HEK293 (cell line): ENCODE results near the gene SETMAR.

Experiments used
- CTCF ChIA-PET: fragments of 350-600 bp; formaldehyde crosslinking; extraction: SDS; loops from one replicate; lab custom pipeline; 2021; ENCODE audit warnings: antibody characterized with exemption; lab: Yijun Ruan, JAX
- POLR2A ChIA-PET: fragments of 300-600 bp; formaldehyde crosslinking; extraction: SDS; loops from one replicate; lab custom pipeline; 2020; ENCODE audit warnings: antibody characterized with exemption, inconsistent platforms; lab: Yijun Ruan, JAX
- H3K27ac ChIP-seq: fragments of 200-500 bp; sonication (Bioruptor generic); 2 replicates; pipeline ENCODE4 v1.5.1; 2014; ENCODE audit warnings: low read depth, low read length, control low read depth, inconsistent platforms; ENCODE audit errors: extremely low read depth
- H3K36me3 ChIP-seq, 2 experiments: fragments of 200-500 bp in 1 of 2; sonication (Bioruptor generic) in 1 of 2; 1 replicate in 1 of 2; 2 replicates in 1 of 2; pipeline ENCODE4 v1.5.1; 2014 to 2017; ENCODE audit warnings: inconsistent platforms in 2 of 2, low read length in 2 of 2; ENCODE audit not compliant: control insufficient read depth in 2 of 2, insufficient read depth in 1 of 2
- H3K4me1 ChIP-seq: fragments of 200-500 bp; sonication (Bioruptor generic); 2 replicates; pipeline ENCODE4 v1.5.1; 2014; ENCODE audit warnings: mild to moderate bottlenecking, low read length, inconsistent platforms; ENCODE audit not compliant: control insufficient read depth, insufficient read depth
- H3K4me3 ChIP-seq: 2 replicates; pipeline ENCODE4 v1.5.1; 2011; ENCODE audit warnings: low read depth, mild to moderate bottlenecking, control low read depth, low read length, moderate library complexity
- H3K9me3 ChIP-seq: fragments of 200-500 bp; sonication (Bioruptor generic); 2 replicates; pipeline ENCODE4 v1.5.1; 2014; ENCODE audit warnings: low read depth, low read length, inconsistent platforms; ENCODE audit not compliant: control insufficient read depth, insufficient read depth
- IKZF3 ChIP-seq: fragments of 450-650 bp; IDR thresholded peaks from 2 replicates; pipeline ENCODE4 v1.5.0; 2018; ENCODE audit warnings: missing biosample characterization, mild to moderate bottlenecking, missing genetic modification characterization, moderate library complexity
- OSR2 ChIP-seq: fragments of 450-650 bp; formaldehyde crosslinking; IDR thresholded peaks from 2 replicates; pipeline ENCODE4 v1.5.1; 2016; ENCODE audit warnings: missing biosample characterization, missing genetic modification characterization
- RBAK ChIP-seq: fragments of 450-650 bp; formaldehyde crosslinking; IDR thresholded peaks from 2 replicates; pipeline ENCODE4 v1.5.1; 2016; ENCODE audit warnings: missing biosample characterization, missing genetic modification characterization
- SETDB1 ChIP-seq: IDR thresholded peaks from one replicate; pipeline ENCODE4 v1.6.1; 2017; ENCODE audit warnings: mild to moderate bottlenecking, low read length, moderate library complexity, mixed read lengths; ENCODE audit not compliant: insufficient read length
- TRIM28 ChIP-seq: IDR thresholded peaks from 2 replicates; pipeline ENCODE4 v1.6.1; 2011; ENCODE audit warnings: low read length, control low read depth, borderline replicate concordance
- WT1 ChIP-seq: fragments of 450-650 bp; formaldehyde crosslinking; IDR thresholded peaks from 2 replicates; pipeline ENCODE4 v1.5.1; 2016; ENCODE audit warnings: missing biosample characterization, missing genetic modification characterization
- ZNF10 ChIP-seq: fragments of 450-650 bp; formaldehyde crosslinking; IDR thresholded peaks from 2 replicates; pipeline ENCODE4 v1.5.1; 2017; ENCODE audit warnings: missing biosample characterization, missing genetic modification characterization
- ZNF19 ChIP-seq: fragments of 450-650 bp; formaldehyde crosslinking; IDR thresholded peaks from 2 replicates; pipeline ENCODE4; 2016; ENCODE audit warnings: missing biosample characterization, missing genetic modification characterization, low read depth
- ZNF248 ChIP-seq: fragments of 450-650 bp; formaldehyde crosslinking; IDR thresholded peaks from 2 replicates; pipeline ENCODE4 v1.5.1; 2017; ENCODE audit warnings: missing biosample characterization, missing genetic modification characterization
- ZNF571 ChIP-seq: fragments of 450-650 bp; formaldehyde crosslinking; IDR thresholded peaks from 2 replicates; pipeline ENCODE4 v1.5.0; 2017; ENCODE audit warnings: missing biosample characterization, missing genetic modification characterization
- ZNF626 ChIP-seq: fragments of 450-650 bp; sonication (Bioruptor Pico); formaldehyde crosslinking; IDR thresholded peaks from 2 replicates; pipeline ENCODE4 v1.5.1; 2018; ENCODE audit warnings: missing biosample characterization, missing genetic modification characterization, inconsistent platforms
- ZNF660 ChIP-seq: fragments of 450-650 bp; IDR thresholded peaks from 2 replicates; pipeline ENCODE4 v1.5.1; 2018; ENCODE audit warnings: missing biosample characterization, mild to moderate bottlenecking, missing genetic modification characterization
- ZNF837 ChIP-seq: fragments of 450-650 bp; formaldehyde crosslinking; IDR thresholded peaks from 2 replicates; pipeline ENCODE4 v1.5.1; 2016; ENCODE audit warnings: missing biosample characterization, missing genetic modification characterization
- TF ChIP-seq, protein P1 (sequence below): fragments of 450-650 bp; formaldehyde crosslinking; IDR thresholded peaks from 2 replicates; pipeline ENCODE4 v1.5.1; 2016; ENCODE audit warnings: missing biosample characterization, missing genetic modification characterization
- TF ChIP-seq, protein P2 (sequence below): fragments of 450-650 bp; formaldehyde crosslinking; IDR thresholded peaks from 2 replicates; pipeline ENCODE4 v1.5.1; 2016; ENCODE audit warnings: missing biosample characterization, missing genetic modification characterization
- TF ChIP-seq, protein P3 (sequence below): fragments of 450-650 bp; formaldehyde crosslinking; IDR thresholded peaks from 2 replicates; pipeline ENCODE4 v1.5.1; 2016; ENCODE audit warnings: missing biosample characterization, missing genetic modification characterization
- TF ChIP-seq, protein P4 (sequence below): fragments of 450-650 bp; formaldehyde crosslinking; IDR thresholded peaks from 2 replicates; pipeline ENCODE4 v1.5.1; 2017; ENCODE audit warnings: missing biosample characterization, missing genetic modification characterization
- TF ChIP-seq, protein P5 (sequence below): fragments of 450-650 bp; formaldehyde crosslinking; IDR thresholded peaks from 2 replicates; pipeline ENCODE4 v1.5.1; 2016; ENCODE audit warnings: missing biosample characterization, missing genetic modification characterization, low read depth
- TF ChIP-seq, protein P6 (sequence below): fragments of 450-650 bp; formaldehyde crosslinking; IDR thresholded peaks from 2 replicates; pipeline ENCODE4 v1.5.1; 2017; ENCODE audit warnings: missing biosample characterization, missing genetic modification characterization

Gene SETMAR

DNA sequence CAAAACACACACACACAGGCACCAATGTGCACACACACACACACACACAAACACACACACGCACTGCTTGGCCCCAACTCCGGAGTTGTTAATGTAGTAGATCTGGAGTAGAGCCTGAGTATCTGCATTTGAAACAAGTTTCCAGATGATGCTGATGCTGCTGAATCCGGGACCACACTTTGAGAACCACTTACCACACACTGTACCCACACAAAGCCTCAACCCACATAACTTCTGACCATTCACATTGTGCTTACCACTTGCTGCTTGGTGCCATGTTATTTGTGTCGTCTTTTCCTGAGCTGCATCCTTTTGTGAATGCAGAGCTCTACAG lies 36.9 kb downstream of the SETMAR start (continued):
- TF ChIP-seq, protein P1, sequence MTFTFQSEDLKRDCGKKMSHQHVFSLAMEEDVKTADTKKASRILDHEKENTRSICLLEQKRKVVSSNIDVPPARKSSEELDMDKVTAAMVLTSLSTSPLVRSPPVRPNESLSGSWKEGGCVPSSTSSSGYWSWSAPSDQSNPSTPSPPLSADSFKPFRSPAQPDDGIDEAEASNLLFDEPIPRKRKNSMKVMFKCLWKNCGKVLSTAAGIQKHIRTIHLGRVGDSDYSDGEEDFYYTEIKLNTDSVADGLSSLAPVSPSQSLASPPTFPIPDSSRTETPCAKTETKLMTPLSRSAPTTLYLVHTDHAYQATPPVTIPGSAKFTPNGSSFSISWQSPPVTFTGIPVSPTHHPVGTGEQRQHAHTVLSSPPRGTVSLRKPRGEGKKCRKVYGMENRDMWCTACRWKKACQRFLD (tag by site-specific recombination), result no peak
- TF ChIP-seq OSR2 (tag by site-specific recombination) (no peak), ZNF660 (no peak), IKZF3 (tag by site-specific recombination) (no peak)
- TF ChIP-seq, protein P2, sequence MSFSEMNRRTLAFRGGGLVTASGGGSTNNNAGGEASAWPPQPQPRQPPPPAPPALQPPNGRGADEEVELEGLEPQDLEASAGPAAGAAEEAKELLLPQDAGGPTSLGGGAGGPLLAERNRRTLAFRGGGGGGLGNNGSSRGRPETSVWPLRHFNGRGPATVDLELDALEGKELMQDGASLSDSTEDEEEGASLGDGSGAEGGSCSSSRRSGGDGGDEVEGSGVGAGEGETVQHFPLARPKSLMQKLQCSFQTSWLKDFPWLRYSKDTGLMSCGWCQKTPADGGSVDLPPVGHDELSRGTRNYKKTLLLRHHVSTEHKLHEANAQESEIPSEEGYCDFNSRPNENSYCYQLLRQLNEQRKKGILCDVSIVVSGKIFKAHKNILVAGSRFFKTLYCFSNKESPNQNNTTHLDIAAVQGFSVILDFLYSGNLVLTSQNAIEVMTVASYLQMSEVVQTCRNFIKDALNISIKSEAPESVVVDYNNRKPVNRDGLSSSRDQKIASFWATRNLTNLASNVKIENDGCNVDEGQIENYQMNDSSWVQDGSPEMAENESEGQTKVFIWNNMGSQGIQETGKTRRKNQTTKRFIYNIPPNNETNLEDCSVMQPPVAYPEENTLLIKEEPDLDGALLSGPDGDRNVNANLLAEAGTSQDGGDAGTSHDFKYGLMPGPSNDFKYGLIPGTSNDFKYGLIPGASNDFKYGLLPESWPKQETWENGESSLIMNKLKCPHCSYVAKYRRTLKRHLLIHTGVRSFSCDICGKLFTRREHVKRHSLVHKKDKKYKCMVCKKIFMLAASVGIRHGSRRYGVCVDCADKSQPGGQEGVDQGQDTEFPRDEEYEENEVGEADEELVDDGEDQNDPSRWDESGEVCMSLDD (tag by site-specific recombination), result no peak

DNA sequence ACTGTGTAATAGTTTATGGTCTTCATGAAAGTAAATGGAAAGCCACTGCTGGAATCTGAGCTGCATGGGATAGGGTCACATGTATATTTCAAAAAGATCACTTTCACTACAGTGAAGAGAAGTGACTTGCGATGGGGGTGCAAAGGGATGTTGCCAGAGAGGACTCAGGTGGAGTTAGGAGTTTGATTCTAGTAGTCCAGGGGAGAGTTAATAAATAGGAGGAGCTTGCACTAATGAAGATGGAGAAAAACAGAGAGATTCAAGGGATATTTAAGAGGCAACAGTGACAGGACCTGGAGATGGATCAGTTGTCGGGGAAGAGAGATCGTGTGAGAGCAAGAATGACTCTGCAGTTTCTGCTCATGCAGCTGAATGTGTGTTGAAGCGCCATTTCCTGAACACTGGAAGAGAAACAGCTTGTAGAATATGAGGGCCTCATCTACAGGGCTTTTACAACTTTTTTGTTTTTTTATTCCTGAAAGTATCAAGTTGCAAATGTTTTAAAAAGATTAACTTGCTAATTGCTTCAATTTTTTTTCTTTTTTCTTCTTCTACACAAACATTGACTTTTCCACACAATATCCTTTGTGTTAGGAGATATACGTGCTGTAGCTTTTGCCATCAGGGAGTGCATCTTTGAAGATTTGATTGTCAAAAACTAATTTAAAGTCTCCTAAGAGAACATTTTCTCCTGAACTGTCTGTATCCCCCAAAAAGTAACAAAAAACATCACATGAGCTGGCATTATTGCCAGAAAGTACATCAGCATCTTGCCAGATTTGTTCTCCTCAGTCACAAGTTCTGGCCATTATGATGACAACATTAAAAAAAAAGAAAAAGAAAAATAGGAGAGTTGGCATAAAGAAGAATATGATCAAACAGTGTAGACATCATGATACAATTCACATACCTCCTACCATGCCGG lies 37.5 kb downstream of the SETMAR start:
- Histone ChIP-seq H3K27ac (no peak overlapping the region), H3K36me3 (no peaks in the 10 kb centered on the region), H3K4me1 (peaks cover 3% of the 10 kb centered on the region; the same call in 1 of the 2 replicates), H3K4me3 (no peak overlapping the region), H3K9me3 (no peaks in the 10 kb centered on the region)
- CTCF ChIA-PET, result interaction anchor here (0.5 to 2.2 kb wide), 4 partner anchors 10 to 293 kb away, joined by 3 to 14 read pairs (median 8); no protein-coding TSS in a partner anchor
- TF ChIP-seq WT1 (peak; percentile 52), TRIM28 (peak; percentile 43; the same call in 1 of the 2 replicates), SETDB1 (peak; percentile 53), RBAK (tag by site-specific recombination) (no peak)
- TF ChIP-seq, protein P3, sequence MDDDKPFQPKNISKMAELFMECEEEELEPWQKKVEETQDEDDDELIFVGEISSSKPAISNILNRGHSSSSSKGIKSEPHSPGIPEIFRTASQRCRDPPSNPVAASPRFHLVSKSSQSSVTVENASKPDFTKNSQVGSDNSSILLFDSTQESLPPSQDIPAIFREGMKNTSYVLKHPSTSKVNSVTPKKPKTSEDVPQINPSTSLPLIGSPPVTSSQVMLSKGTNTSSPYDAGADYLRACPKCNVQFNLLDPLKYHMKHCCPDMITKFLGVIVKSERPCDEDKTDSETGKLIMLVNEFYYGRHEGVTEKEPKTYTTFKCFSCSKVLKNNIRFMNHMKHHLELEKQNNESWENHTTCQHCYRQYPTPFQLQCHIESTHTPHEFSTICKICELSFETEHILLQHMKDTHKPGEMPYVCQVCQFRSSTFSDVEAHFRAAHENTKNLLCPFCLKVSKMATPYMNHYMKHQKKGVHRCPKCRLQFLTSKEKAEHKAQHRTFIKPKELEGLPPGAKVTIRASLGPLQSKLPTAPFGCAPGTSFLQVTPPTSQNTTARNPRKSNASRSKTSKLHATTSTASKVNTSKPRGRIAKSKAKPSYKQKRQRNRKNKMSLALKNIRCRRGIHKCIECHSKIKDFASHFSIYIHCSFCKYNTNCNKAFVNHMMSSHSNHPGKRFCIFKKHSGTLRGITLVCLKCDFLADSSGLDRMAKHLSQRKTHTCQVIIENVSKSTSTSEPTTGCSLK, result no peak
- TF ChIP-seq, protein P4, sequence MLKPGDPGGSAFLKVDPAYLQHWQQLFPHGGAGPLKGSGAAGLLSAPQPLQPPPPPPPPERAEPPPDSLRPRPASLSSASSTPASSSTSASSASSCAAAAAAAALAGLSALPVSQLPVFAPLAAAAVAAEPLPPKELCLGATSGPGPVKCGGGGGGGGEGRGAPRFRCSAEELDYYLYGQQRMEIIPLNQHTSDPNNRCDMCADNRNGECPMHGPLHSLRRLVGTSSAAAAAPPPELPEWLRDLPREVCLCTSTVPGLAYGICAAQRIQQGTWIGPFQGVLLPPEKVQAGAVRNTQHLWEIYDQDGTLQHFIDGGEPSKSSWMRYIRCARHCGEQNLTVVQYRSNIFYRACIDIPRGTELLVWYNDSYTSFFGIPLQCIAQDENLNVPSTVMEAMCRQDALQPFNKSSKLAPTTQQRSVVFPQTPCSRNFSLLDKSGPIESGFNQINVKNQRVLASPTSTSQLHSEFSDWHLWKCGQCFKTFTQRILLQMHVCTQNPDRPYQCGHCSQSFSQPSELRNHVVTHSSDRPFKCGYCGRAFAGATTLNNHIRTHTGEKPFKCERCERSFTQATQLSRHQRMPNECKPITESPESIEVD (tag by site-specific recombination), result peak; percentile 74
- POLR2A ChIA-PET, result no interaction called here

DNA sequence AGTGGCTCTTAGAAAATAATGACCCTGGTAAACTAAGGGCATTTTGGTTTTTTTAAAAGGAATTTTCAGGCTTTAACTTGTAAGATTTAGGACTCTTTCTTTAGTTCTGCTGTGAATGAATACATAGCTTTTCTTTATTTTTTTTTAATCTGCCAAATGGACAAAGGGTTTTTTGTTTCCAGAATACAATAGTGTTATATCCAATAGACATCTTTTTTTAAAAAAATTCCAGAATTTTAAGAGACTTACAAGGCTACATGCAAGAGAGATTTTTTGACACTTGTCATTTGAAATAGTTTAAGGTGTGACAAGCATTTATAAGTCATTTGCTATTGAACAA lies 38.1 kb downstream of the SETMAR start:
- ChIA-PET CTCF (interaction anchor here (1.9 to 2.2 kb wide), 2 partner anchors 9 to 292 kb away, joined by 12 to 14 read pairs; no protein-coding TSS in a partner anchor), POLR2A (interaction anchor here (0.8 kb wide), 1 partner anchor 152 kb away, joined by 3 read pairs; the partner anchor contains the start of gene ITPR1)
- Histone ChIP-seq H3K4me1 (peaks cover 3% of the 10 kb centered on the region; the same call in 1 of the 2 replicates), H3K9me3 (no peaks in the 10 kb centered on the region), H3K36me3 (no peaks in the 10 kb centered on the region), H3K4me3 (no peak overlapping the region), H3K27ac (no peak overlapping the region)
- TF ChIP-seq, protein P5, sequence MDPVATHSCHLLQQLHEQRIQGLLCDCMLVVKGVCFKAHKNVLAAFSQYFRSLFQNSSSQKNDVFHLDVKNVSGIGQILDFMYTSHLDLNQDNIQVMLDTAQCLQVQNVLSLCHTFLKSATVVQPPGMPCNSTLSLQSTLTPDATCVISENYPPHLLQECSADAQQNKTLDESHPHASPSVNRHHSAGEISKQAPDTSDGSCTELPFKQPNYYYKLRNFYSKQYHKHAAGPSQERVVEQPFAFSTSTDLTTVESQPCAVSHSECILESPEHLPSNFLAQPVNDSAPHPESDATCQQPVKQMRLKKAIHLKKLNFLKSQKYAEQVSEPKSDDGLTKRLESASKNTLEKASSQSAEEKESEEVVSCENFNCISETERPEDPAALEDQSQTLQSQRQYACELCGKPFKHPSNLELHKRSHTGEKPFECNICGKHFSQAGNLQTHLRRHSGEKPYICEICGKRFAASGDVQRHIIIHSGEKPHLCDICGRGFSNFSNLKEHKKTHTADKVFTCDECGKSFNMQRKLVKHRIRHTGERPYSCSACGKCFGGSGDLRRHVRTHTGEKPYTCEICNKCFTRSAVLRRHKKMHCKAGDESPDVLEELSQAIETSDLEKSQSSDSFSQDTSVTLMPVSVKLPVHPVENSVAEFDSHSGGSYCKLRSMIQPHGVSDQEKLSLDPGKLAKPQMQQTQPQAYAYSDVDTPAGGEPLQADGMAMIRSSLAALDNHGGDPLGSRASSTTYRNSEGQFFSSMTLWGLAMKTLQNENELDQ (tag by site-specific recombination), result no peak
- TF ChIP-seq TRIM28 (no peak), ZNF571 (tag by site-specific recombination) (no peak), ZNF248 (tag by site-specific recombination) (no peak), ZNF10 (no peak), ZNF837 (no peak), ZNF19 (tag by site-specific recombination) (no peak), IKZF3 (tag by site-specific recombination) (no peak), ZNF626 (tag by site-specific recombination) (no peak)
- TF ChIP-seq, protein P6, sequence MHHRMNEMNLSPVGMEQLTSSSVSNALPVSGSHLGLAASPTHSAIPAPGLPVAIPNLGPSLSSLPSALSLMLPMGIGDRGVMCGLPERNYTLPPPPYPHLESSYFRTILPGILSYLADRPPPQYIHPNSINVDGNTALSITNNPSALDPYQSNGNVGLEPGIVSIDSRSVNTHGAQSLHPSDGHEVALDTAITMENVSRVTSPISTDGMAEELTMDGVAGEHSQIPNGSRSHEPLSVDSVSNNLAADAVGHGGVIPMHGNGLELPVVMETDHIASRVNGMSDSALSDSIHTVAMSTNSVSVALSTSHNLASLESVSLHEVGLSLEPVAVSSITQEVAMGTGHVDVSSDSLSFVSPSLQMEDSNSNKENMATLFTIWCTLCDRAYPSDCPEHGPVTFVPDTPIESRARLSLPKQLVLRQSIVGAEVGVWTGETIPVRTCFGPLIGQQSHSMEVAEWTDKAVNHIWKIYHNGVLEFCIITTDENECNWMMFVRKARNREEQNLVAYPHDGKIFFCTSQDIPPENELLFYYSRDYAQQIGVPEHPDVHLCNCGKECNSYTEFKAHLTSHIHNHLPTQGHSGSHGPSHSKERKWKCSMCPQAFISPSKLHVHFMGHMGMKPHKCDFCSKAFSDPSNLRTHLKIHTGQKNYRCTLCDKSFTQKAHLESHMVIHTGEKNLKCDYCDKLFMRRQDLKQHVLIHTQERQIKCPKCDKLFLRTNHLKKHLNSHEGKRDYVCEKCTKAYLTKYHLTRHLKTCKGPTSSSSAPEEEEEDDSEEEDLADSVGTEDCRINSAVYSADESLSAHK (tag by site-specific recombination), result no peak
